BJ (cell line): ENCODE measurements around the gene PCP2. TPM values are rescaled to one million over a fixed set of nuclear protein-coding genes. Genes with fewer than 3 reads are reported as not detected.

Experiments used
- CTCF ChIA-PET: fragments of 350-600 bp; formaldehyde crosslinking; extraction: SDS; loops from one replicate; lab custom pipeline; 2021; ENCODE audit warnings: antibody characterized with exemption, inconsistent platforms; lab: Yijun Ruan, JAX
- POLR2A ChIA-PET: fragments of 300-600 bp; sonication (Branson Sonifier 250); formaldehyde crosslinking; extraction: SDS; loops from one replicate; lab custom pipeline; 2021; ENCODE audit warnings: antibody characterized with exemption; lab: Charles Lee
- DNase-seq: peaks from one replicate; pipeline ENCODE4 v3.0.0-alpha.2; 2011; ENCODE audit warnings: low read depth
- H3K27me3 ChIP-seq: 2 replicates; pipeline ENCODE4 v1.6.0; 2011; ENCODE audit warnings: low read length; ENCODE audit not compliant: control insufficient read depth, insufficient read depth
- H3K36me3 ChIP-seq: 2 replicates; pipeline ENCODE4 v1.5.1; 2011; ENCODE audit warnings: low read length; ENCODE audit not compliant: control insufficient read depth, insufficient read depth
- H3K4me3 ChIP-seq: 2 replicates; pipeline ENCODE4 v1.5.1; 2011; ENCODE audit warnings: low read depth, mild to moderate bottlenecking, control low read depth, low read length
- polyA plus RNA-seq: library from polyadenylated mRNA; depleted of rRNA; stranded (reverse); fragments of >200 nt; gene quantifications from 2 replicates; pipeline ENCODE4 v1.2.3, GENCODE V29; 2011
- TF ChIP-seq, protein P1 (sequence below): IDR thresholded peaks from 2 replicates; pipeline ENCODE4 v1.5.1; 2011; ENCODE audit warnings: low read depth, mild to moderate bottlenecking, control low read depth, inconsistent platforms, low read length, moderate library complexity; ENCODE audit not compliant: insufficient read depth

The PCP2 gene
- polyA plus RNA-seq, 1 experiment, result not detected

- TF ChIP-seq, protein P1, sequence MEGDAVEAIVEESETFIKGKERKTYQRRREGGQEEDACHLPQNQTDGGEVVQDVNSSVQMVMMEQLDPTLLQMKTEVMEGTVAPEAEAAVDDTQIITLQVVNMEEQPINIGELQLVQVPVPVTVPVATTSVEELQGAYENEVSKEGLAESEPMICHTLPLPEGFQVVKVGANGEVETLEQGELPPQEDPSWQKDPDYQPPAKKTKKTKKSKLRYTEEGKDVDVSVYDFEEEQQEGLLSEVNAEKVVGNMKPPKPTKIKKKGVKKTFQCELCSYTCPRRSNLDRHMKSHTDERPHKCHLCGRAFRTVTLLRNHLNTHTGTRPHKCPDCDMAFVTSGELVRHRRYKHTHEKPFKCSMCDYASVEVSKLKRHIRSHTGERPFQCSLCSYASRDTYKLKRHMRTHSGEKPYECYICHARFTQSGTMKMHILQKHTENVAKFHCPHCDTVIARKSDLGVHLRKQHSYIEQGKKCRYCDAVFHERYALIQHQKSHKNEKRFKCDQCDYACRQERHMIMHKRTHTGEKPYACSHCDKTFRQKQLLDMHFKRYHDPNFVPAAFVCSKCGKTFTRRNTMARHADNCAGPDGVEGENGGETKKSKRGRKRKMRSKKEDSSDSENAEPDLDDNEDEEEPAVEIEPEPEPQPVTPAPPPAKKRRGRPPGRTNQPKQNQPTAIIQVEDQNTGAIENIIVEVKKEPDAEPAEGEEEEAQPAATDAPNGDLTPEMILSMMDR, result no peak
- Histone ChIP-seq H3K36me3 (no peaks in the 10 kb centered on the region; the same call in 1 of the 2 replicates), H3K27me3 (no peaks in the 10 kb centered on the region), H3K4me3 (no peak overlapping the region)
- POLR2A ChIA-PET, result no interaction called here
- no peak for DNase-seq
- CTCF ChIA-PET, result interaction anchor here (0.6 kb wide), 1 partner anchor 14 kb away, joined by 3 read pairs; no protein-coding TSS in a partner anchor
These were observed 20.9 kb downstream of the PCP2 start for GRCh38 chr19:7612282-7613274.

- POLR2A ChIA-PET, result no interaction called here
- CTCF ChIA-PET, result interaction anchor here (0.6 kb wide), 1 partner anchor 13 kb away, joined by 3 read pairs; no protein-coding TSS in a partner anchor
- no peak overlapping the region for H3K4me3 ChIP-seq
- no peaks in the 10 kb centered on the region for H3K36me3 ChIP-seq
- no peaks in the 10 kb centered on the region for H3K27me3 ChIP-seq
- no peak for DNase-seq
- TF ChIP-seq, protein P1, result no peak
These were observed 21.8 kb downstream of the PCP2 start for GRCh38 chr19:7611541-7612279.

DNA sequence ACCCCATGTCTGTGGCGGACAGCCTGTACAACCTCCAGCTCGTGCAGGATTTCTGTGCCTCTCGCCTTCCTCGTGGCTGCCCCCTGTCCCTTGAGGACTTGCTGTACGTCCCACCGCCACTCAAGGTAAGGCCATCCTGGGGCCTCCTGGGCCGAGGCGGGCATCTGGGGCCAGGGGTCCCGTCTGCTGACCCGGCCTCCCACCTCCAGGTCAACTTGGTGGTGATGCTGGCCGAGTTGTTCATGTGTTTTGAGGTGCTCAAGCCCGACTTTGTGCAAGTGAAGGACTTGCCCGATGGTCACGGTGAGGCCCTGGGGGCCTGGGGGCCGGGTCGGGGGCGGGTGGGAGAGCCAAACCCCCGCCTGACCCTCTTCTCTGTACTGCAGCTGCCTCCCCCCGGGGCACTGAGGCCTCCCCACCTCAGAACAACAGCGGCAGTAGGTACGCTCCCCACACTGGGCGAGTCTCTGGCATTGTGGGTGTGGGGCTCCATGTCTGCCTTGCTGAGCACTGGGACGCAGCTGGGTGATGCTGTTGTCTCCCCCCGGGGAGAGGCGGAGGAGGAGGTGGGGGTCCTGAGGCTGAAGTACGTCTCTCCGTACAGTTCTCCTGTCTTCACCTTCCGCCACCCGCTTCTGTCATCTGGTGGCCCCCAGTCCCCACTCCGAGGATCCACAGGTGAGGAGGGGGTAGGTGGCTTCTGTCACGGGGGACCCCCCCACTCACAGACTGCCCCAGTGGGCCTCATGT lies 22.9 kb downstream of the PCP2 start:
- Histone ChIP-seq H3K4me3 (no peak overlapping the region), H3K36me3 (no peaks in the 10 kb centered on the region), H3K27me3 (no peaks in the 10 kb centered on the region)
- no peak for DNase-seq
- POLR2A ChIA-PET, result no interaction called here
- CTCF ChIA-PET, result no interaction called here
- TF ChIP-seq, protein P1, result no peak

- DNase-seq, result no peak
- TF ChIP-seq, protein P1, result no peak
- CTCF ChIA-PET, result interaction anchor here (2.5 kb wide), 1 partner anchor 40 kb away, joined by 11 read pairs; no protein-coding TSS in a partner anchor
- H3K27me3 ChIP-seq, result no peaks in the 10 kb centered on the region
- no peaks in the 10 kb centered on the region for H3K36me3 ChIP-seq
- POLR2A ChIA-PET, result no interaction called here
- no peak overlapping the region for H3K4me3 ChIP-seq
These were observed 25.5 kb downstream of the PCP2 start for GRCh38 chr19:7607874-7608560.
